Upper lobe of left lung (tissue), 6 donors: Measurements from ENCODE around the gene PCARE. TPM values are rescaled to one million over a fixed set of nuclear protein-coding genes. Genes with fewer than 3 reads are reported as not detected.

Source experiments
- ATAC-seq, 2 donors: fragments of 200-7000 bp; cut with Tn5 transposase; one replicate each; pipeline ENCODE4 v1.9.1; 2022; ENCODE audit warnings: mild to moderate bottlenecking in 2 of 2, moderate library complexity in 2 of 2; ENCODE audit not compliant: low FRiP score in 2 of 2
- DNase-seq, 2 donors: peaks; one replicate each; pipeline ENCODE4 v3.0.0-alpha.2; 2019 to 2020
- H3K27ac ChIP-seq, 4 donors: fragments of 200-600 bp; sonication (generic); one replicate each; pipeline ENCODE4 v1.5.1; 2016 to 2019
- H3K27me3 ChIP-seq, 4 donors: fragments of 200-600 bp; sonication (generic); one replicate each; pipeline ENCODE4 v1.5.1; 2017 to 2019
- H3K36me3 ChIP-seq, 4 donors: fragments of 200-600 bp; sonication (generic); one replicate each; pipeline ENCODE4 v1.5.1; 2016 to 2019
- H3K4me1 ChIP-seq, 4 donors: fragments of 200-600 bp; sonication (generic); one replicate each; pipeline ENCODE4 v1.5.1; 2018 to 2019
- H3K4me3 ChIP-seq, 4 donors: fragments of 200-600 bp; sonication (generic); one replicate each; pipeline ENCODE4 v1.5.1; 2017 to 2019; ENCODE audit warnings: mild to moderate bottlenecking in 2 of 4, moderate library complexity in 1 of 4
- H3K9me3 ChIP-seq, 4 donors: fragments of 200-600 bp; sonication (generic); one replicate each; pipeline ENCODE4 v1.5.1; 2018 to 2019
- CTCF ChIP-seq, 6 experiments: fragments of 450-650 bp in 4 of 6; fragments of 200-600 bp in 2 of 6; sonication (generic) in 2 of 6; IDR thresholded peaks; one replicate each; pipeline ENCODE4 v1.5.1; 2016 to 2019; ENCODE audit warnings: antibody characterized with exemption in 6 of 6
- EP300 ChIP-seq, 4 donors: sonication (generic); formaldehyde crosslinking; IDR thresholded peaks; one replicate each; pipeline ENCODE4 v1.5.1; 2017; ENCODE audit warnings: antibody characterized with exemption in 4 of 4, control low read depth in 2 of 4
- POLR2A ChIP-seq, 4 donors: fragments of 450-650 bp; IDR thresholded peaks; one replicate each; pipeline ENCODE4 v1.5.1; 2016 to 2017; ENCODE audit warnings: antibody characterized with exemption in 4 of 4, mild to moderate bottlenecking in 2 of 4
- POLR2AphosphoS5 ChIP-seq, 2 donors: sonication (generic); formaldehyde crosslinking; IDR thresholded peaks; one replicate each; pipeline ENCODE4 v1.5.1; 2017; ENCODE audit warnings: antibody characterized with exemption in 2 of 2
- WGBS, 2 donors: methylation state at CpG; one replicate each; pipeline ENCODE4 v1.1.5; 2017 to 2018; 5-methylcytosine and 5-hydroxymethylcytosine counted together
- total RNA-seq, 6 donors: library from RNA; depleted of rRNA in 4 of 6; stranded (reverse); fragments of >200 nt in 4 of 6; gene quantifications; one replicate each; pipeline versions ENCODE4 v1.1.0 to v1.2.1, GENCODE V29; 2016 to 2021
- donor health status: DM: no; HTN: no; CAD: no; lungs with moderate emphysema.
- donor health status: DM: no; HTN: yes; CAD: no; lungs with severe emphysema.

The PCARE gene
- total RNA-seq, 6 donors from 2014 or later, result 0.15 to 0.71 (median 0.55) TPM; not detected in 2

DNA sequence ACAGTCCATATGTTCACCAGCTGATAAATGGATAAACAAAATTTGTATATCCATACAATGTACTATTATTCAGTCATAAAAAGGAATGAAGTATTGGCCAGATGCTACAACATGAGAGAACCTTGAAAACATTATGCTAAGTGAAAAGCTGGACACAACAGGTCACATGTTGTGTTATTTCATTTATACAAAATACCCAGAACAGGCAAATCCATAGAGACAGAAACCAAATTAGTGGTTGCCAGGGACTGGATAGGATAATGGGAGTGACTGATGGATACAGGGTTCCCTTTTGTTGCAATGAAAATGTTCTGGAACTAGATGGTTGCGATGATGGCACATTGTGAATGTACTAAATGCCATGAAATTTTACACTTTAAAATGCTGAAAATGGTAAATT lies 10.2 kb upstream of the PCARE start:
- H3K36me3 ChIP-seq, result no peaks in the 10 kb centered on the region
- H3K9me3 ChIP-seq, result peaks cover 0 to 12% (median 8%) of the 10 kb centered on the region in 4 donors
- no peaks in the 10 kb centered on the region for H3K27me3 ChIP-seq
- no peak overlapping the region for H3K27ac ChIP-seq
- H3K4me3 ChIP-seq, result no peak overlapping the region
- DNase-seq (no peak), ATAC-seq (no peak)
- peaks cover 0 to 5% (median 0%) of the 10 kb centered on the region in 4 donors for H3K4me1 ChIP-seq
- TF ChIP-seq CTCF (IDR thresholded peaks at IDR 0.05), result no peak
- TF ChIP-seq POLR2A (IDR thresholded peaks at IDR 0.05), result no peak
- TF ChIP-seq POLR2AphosphoS5 (IDR thresholded peaks at IDR 0.05), result no peak
- TF ChIP-seq EP300 (IDR thresholded peaks at IDR 0.05), result no peak
- WGBS, 2 donors, result 93% methylated on average over 1 of the region's 1 CpG

DNA sequence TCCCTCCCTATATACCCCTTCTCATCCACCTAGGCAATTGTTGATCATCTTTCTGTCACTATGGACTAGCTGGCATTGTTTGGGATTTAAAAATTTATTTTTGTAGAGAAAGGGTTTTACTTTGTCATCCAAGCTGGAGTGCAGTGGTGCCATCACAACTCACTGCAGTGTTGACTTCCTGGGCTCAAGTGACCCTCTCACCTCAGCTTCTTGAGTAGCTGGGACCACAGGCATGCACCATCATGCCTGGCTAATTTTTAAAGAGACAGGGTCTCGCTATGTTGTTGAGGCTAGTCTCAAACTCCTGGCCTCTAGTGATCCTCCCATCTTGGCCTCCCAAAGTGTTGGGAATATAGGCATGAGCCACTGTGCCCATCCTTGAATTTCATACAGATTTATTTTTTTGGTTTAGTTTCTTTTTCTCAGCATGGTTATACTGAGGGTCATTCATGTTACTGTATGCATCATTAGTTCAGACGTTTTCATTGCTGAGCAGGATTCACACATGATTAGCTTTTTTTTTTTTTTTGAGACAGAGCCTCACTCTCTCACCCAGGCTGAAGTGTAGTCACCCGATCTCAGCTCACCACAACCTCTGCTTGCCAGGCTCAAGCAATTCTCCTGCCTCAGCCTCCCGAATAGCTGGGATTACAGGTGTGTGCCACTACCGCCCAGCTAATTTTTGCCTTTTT lies 8.6 kb upstream of the PCARE start:
- TF ChIP-seq POLR2AphosphoS5 (IDR thresholded peaks at IDR 0.05) (no peak), POLR2A (IDR thresholded peaks at IDR 0.05) (no peak), EP300 (IDR thresholded peaks at IDR 0.05) (no peak), CTCF (IDR thresholded peaks at IDR 0.05) (no peak)
- H3K9me3 ChIP-seq, result peaks cover 0 to 16% (median 10%) of the 10 kb centered on the region in 4 donors
- no peaks in the 10 kb centered on the region for H3K36me3 ChIP-seq
- no peak for DNase-seq
- H3K4me1 ChIP-seq, result peaks cover 0 to 5% (median 0%) of the 10 kb centered on the region in 4 donors
- no peaks in the 10 kb centered on the region for H3K27me3 ChIP-seq
- no peak for ATAC-seq
- no peak overlapping the region for H3K27ac ChIP-seq
- 83 to 86% methylated on average over 5 of the region's 5 CpGs for WGBS, 2 donors
- H3K4me3 ChIP-seq, result no peak overlapping the region

DNA sequence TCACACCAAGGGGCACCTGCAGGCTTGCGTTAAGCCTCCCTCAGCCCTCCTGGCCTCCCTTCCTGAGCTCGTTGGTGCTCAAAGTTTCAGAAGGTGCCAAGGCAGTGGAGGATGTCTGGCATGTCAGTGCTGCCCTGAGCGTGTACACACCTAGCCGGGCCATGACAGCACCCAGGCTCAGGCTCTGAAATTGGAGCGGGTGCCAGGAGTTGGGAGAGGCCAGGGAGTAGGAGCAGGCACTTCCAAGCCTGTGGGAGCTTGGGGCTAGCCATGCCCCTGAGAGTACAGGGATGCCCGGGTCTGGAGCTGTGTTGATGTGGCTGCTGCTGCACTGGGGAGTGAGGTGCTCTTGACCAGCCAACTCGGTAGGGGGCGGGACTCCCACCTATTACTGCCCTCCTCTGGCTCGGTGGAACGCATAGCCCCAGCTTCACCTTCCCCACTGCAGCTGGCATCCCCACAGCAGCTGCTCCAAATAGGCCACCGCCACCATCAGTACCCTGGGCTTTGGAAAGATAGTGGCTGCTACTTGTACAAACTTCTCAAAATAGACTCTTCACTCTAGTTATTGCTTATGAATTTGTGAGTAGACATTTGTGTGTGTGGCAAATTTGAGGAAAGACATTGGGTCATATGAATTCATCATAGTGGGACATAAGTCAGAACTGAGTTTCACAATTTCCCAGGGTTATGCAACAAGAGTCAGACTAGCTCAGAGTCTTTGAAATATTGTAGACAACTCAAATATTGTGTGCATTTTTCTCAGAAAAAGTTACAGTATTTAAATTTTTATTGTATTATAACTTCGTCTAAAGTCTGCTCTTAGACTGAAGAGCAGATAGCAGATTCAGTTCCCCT lies 6.8 kb upstream of the PCARE start:
- DNase-seq (no peak), ATAC-seq (peak; percentile 59 to 60)
- Histone ChIP-seq H3K36me3 (no peaks in the 10 kb centered on the region), H3K27ac (peak overlapping the region; percentile 16 to 81 (median 43)), H3K4me3 (no peak overlapping the region), H3K9me3 (peaks cover 0 to 16% (median 10%) of the 10 kb centered on the region in 4 donors), H3K4me1 (peaks cover 0 to 5% (median 0%) of the 10 kb centered on the region in 4 donors), H3K27me3 (no peaks in the 10 kb centered on the region)
- TF ChIP-seq POLR2AphosphoS5 (IDR thresholded peaks at IDR 0.05) (peak in 1 of 2 donors; percentile 60), CTCF (IDR thresholded peaks at IDR 0.05) (no peak), EP300 (IDR thresholded peaks at IDR 0.05) (peak in 1 of 4 donors; percentile 12)
- WGBS, 2 donors, result 76 to 91% methylated on average over 11 to 12 of the region's 12 CpGs

GRCh38 chr2:29079887-29080286 lies 5.6 kb upstream of the PCARE start:
- no peak overlapping the region for H3K27ac ChIP-seq
- peaks cover 0 to 5% (median 0%) of the 10 kb centered on the region in 4 donors for H3K4me1 ChIP-seq
- H3K4me3 ChIP-seq, result no peak overlapping the region
- 99 to 100% methylated on average over 1 to 7 of the region's 7 CpGs for WGBS, 2 donors
- H3K36me3 ChIP-seq, result no peaks in the 10 kb centered on the region
- peaks cover 0 to 16% (median 10%) of the 10 kb centered on the region in 4 donors for H3K9me3 ChIP-seq
- no peak for DNase-seq
- no peak for ATAC-seq
- no peaks in the 10 kb centered on the region for H3K27me3 ChIP-seq
- TF ChIP-seq POLR2A (IDR thresholded peaks at IDR 0.05) (no peak), POLR2AphosphoS5 (IDR thresholded peaks at IDR 0.05) (no peak), EP300 (IDR thresholded peaks at IDR 0.05) (no peak), CTCF (IDR thresholded peaks at IDR 0.05) (no peak)
